ENCODE results near the gene PES1. TPM values are rescaled to one million over a fixed set of nuclear protein-coding genes. Genes with fewer than 3 reads are reported as not detected.

Gene PES1
- total and polyA plus RNA-seq, 2 experiments from 2014 or later, result 64.1 to 76.9 TPM

DNA sequence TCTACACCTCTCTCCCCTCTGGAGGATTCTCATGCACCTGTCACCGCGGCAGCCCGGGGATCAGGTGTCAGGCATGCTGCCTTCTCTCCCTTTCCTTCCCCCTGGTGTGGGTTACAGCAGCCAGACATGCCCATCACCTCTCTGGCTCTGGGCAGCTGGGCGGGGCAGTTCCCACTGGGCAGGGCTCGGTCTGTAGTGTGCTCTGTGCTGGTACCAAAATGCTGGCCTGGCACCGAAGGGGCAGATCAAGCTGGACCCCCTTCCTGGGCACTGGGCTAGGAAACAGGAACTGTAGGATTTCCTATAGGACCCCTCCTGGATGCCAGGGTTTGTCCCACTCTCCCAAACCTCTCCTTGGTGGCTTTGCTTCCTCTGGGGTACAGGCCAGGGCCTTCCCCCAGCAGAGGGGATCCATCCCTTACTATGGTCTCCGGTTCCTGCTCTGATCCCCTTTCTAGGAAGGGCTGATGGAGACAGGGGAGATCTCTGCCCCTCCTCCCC is 18.1 kb downstream of the PES1 start:
- ATAC-seq (peak; percentile 11), DNase-seq (ENCODE audit: low spot score) (peak; percentile 30)
- peaks cover 29% of the 10 kb centered on the region for H3K36me3 Mint-ChIP-seq (ENCODE audit: low read depth)
- no peaks in the 10 kb centered on the region for H3K9me2 ChIP-seq (ENCODE audit: insufficient read depth)
- H3K9me3 Mint-ChIP-seq, result no peaks in the 10 kb centered on the region
- peak overlapping the region; percentile 69 for H3K4me3 Mint-ChIP-seq
- peaks cover 9% of the 10 kb centered on the region; the same call in 1 of the 2 replicates for H3K4me1 ChIP-seq (ENCODE audit: insufficient read depth)
- no peak overlapping the region for H3K27ac Mint-ChIP-seq
- H3K36me3 ChIP-seq (ENCODE audit: insufficient read depth), result peaks cover 6% of the 10 kb centered on the region; the same call in 1 of the 2 replicates
- H3K79me2 ChIP-seq (replicated peaks; ENCODE audit: insufficient read depth), result no peaks in the 10 kb centered on the region
- TF ChIP-seq, protein P1, sequence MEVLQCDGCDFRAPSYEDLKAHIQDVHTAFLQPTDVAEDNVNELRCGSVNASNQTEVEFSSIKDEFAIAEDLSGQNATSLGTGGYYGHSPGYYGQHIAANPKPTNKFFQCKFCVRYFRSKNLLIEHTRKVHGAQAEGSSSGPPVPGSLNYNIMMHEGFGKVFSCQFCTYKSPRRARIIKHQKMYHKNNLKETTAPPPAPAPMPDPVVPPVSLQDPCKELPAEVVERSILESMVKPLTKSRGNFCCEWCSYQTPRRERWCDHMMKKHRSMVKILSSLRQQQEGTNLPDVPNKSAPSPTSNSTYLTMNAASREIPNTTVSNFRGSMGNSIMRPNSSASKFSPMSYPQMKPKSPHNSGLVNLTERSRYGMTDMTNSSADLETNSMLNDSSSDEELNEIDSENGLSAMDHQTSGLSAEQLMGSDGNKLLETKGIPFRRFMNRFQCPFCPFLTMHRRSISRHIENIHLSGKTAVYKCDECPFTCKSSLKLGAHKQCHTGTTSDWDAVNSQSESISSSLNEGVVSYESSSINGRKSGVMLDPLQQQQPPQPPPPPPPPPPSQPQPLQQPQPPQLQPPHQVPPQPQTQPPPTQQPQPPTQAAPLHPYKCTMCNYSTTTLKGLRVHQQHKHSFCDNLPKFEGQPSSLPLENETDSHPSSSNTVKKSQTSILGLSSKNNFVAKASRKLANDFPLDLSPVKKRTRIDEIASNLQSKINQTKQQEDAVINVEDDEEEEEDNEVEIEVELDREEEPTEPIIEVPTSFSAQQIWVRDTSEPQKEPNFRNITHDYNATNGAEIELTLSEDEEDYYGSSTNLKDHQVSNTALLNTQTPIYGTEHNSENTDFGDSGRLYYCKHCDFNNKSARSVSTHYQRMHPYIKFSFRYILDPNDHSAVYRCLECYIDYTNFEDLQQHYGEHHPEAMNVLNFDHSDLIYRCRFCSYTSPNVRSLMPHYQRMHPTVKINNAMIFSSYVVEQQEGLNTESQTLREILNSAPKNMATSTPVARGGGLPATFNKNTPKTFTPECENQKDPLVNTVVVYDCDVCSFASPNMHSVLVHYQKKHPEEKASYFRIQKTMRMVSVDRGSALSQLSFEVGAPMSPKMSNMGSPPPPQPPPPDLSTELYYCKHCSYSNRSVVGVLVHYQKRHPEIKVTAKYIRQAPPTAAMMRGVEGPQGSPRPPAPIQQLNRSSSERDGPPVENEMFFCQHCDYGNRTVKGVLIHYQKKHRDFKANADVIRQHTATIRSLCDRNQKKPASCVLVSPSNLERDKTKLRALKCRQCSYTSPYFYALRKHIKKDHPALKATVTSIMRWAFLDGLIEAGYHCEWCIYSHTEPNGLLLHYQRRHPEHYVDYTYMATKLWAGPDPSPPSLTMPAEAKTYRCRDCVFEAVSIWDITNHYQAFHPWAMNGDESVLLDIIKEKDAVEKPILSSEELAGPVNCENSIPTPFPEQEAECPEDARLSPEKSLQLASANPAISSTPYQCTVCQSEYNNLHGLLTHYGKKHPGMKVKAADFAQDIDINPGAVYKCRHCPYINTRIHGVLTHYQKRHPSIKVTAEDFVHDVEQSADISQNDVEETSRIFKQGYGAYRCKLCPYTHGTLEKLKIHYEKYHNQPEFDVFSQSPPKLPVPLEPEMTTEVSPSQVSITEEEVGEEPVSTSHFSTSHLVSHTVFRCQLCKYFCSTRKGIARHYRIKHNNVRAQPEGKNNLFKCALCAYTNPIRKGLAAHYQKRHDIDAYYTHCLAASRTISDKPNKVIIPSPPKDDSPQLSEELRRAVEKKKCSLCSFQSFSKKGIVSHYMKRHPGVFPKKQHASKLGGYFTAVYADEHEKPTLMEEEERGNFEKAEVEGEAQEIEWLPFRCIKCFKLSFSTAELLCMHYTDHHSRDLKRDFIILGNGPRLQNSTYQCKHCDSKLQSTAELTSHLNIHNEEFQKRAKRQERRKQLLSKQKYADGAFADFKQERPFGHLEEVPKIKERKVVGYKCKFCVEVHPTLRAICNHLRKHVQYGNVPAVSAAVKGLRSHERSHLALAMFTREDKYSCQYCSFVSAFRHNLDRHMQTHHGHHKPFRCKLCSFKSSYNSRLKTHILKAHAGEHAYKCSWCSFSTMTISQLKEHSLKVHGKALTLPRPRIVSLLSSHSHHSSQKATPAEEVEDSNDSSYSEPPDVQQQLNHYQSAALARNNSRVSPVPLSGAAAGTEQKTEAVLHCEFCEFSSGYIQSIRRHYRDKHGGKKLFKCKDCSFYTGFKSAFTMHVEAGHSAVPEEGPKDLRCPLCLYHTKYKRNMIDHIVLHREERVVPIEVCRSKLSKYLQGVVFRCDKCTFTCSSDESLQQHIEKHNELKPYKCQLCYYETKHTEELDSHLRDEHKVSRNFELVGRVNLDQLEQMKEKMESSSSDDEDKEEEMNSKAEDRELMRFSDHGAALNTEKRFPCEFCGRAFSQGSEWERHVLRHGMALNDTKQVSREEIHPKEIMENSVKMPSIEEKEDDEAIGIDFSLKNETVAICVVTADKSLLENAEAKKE (CRISPR knock-in tag; IDR thresholded peaks at IDR 0.05), result no peak
- no peak for TF ChIP-seq JUNB (IDR thresholded peaks at IDR 0.05; ENCODE audit: unreplicated experiment)
- TF ChIP-seq NANOG (IDR thresholded peaks at IDR 0.05; ENCODE audit: borderline replicate concordance), result no peak
- TF ChIP-seq EZH2 (IDR thresholded peaks at IDR 0.05; ENCODE audit: low read depth, unreplicated experiment), result no peak
- TF ChIP-seq, protein P2, sequence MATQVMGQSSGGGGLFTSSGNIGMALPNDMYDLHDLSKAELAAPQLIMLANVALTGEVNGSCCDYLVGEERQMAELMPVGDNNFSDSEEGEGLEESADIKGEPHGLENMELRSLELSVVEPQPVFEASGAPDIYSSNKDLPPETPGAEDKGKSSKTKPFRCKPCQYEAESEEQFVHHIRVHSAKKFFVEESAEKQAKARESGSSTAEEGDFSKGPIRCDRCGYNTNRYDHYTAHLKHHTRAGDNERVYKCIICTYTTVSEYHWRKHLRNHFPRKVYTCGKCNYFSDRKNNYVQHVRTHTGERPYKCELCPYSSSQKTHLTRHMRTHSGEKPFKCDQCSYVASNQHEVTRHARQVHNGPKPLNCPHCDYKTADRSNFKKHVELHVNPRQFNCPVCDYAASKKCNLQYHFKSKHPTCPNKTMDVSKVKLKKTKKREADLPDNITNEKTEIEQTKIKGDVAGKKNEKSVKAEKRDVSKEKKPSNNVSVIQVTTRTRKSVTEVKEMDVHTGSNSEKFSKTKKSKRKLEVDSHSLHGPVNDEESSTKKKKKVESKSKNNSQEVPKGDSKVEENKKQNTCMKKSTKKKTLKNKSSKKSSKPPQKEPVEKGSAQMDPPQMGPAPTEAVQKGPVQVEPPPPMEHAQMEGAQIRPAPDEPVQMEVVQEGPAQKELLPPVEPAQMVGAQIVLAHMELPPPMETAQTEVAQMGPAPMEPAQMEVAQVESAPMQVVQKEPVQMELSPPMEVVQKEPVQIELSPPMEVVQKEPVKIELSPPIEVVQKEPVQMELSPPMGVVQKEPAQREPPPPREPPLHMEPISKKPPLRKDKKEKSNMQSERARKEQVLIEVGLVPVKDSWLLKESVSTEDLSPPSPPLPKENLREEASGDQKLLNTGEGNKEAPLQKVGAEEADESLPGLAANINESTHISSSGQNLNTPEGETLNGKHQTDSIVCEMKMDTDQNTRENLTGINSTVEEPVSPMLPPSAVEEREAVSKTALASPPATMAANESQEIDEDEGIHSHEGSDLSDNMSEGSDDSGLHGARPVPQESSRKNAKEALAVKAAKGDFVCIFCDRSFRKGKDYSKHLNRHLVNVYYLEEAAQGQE (IDR thresholded peaks at IDR 0.05; ENCODE audit: unreplicated experiment), result no peak
- TF ChIP-seq CREB1 (CRISPR knock-in tag; IDR thresholded peaks at IDR 0.05; ENCODE audit: low read depth), result no peak
- TF ChIP-seq STAT1 (IDR thresholded peaks at IDR 0.05; ENCODE audit: unreplicated experiment), result no peak
- no peak for TF ChIP-seq ZNF114 (CRISPR knock-in tag; IDR thresholded peaks at IDR 0.05)
- TF ChIP-seq ZNF331 (CRISPR knock-in tag; IDR thresholded peaks at IDR 0.05; ENCODE audit: low read depth), result no peak
- no peak for TF ChIP-seq EZH2phosphoT487 (IDR thresholded peaks at IDR 0.05; ENCODE audit: unreplicated experiment)
- no peak for TF ChIP-seq POLR2AphosphoS5 (IDR thresholded peaks at IDR 0.05; ENCODE audit: low read depth)
- TF ChIP-seq, protein P3, sequence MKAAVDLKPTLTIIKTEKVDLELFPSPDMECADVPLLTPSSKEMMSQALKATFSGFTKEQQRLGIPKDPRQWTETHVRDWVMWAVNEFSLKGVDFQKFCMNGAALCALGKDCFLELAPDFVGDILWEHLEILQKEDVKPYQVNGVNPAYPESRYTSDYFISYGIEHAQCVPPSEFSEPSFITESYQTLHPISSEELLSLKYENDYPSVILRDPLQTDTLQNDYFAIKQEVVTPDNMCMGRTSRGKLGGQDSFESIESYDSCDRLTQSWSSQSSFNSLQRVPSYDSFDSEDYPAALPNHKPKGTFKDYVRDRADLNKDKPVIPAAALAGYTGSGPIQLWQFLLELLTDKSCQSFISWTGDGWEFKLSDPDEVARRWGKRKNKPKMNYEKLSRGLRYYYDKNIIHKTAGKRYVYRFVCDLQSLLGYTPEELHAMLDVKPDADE (IDR thresholded peaks at IDR 0.05), result no peak
- TF ChIP-seq, protein P4, sequence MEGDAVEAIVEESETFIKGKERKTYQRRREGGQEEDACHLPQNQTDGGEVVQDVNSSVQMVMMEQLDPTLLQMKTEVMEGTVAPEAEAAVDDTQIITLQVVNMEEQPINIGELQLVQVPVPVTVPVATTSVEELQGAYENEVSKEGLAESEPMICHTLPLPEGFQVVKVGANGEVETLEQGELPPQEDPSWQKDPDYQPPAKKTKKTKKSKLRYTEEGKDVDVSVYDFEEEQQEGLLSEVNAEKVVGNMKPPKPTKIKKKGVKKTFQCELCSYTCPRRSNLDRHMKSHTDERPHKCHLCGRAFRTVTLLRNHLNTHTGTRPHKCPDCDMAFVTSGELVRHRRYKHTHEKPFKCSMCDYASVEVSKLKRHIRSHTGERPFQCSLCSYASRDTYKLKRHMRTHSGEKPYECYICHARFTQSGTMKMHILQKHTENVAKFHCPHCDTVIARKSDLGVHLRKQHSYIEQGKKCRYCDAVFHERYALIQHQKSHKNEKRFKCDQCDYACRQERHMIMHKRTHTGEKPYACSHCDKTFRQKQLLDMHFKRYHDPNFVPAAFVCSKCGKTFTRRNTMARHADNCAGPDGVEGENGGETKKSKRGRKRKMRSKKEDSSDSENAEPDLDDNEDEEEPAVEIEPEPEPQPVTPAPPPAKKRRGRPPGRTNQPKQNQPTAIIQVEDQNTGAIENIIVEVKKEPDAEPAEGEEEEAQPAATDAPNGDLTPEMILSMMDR (conservative IDR thresholded peaks at IDR 0.05; ENCODE audit: low read depth in 2 of 2), result no peak
- H3K4me3 ChIP-seq, result peak overlapping the region; percentile 74
- H3K4me1 Mint-ChIP-seq, result peaks cover 21% of the 10 kb centered on the region
- peaks cover 9% of the 10 kb centered on the region for H3F3A ChIP-seq (replicated peaks; ENCODE audit: low read depth)
- H3K27me3 Mint-ChIP-seq (ENCODE audit: insufficient read depth, low read depth, poor library complexity), result peaks cover 15% of the 10 kb centered on the region
- no peak overlapping the region for H2AFZ ChIP-seq
- H3K27ac ChIP-seq (ENCODE audit: low read depth), result no peak overlapping the region
- no peaks in the 10 kb centered on the region for H3K27me3 ChIP-seq (ENCODE audit: insufficient read depth)
- no peaks in the 10 kb centered on the region; the same call in 1 of the 2 replicates for H4K20me1 ChIP-seq (replicated peaks; ENCODE audit: insufficient read depth)
- H3K4me2 ChIP-seq, result peak overlapping the region; percentile 92

All from GM23338 (cell line).